HuH-7 (cell line): ENCODE data around the gene RBM14.
A peak's percentile ranks its signal among the peaks of the same experiment; 100 is the strongest.
"Not testable (repeated sequence)": the region's sequence is repeated elsewhere in the genome, so short reads cannot be mapped to it uniquely, and the experiment has no call there.

Experiments used
- DNase-seq: peaks from one replicate; pipeline ENCODE4 v3.0.0; 2011; ENCODE audit warnings: low spot score

The RBM14 gene, protein sequence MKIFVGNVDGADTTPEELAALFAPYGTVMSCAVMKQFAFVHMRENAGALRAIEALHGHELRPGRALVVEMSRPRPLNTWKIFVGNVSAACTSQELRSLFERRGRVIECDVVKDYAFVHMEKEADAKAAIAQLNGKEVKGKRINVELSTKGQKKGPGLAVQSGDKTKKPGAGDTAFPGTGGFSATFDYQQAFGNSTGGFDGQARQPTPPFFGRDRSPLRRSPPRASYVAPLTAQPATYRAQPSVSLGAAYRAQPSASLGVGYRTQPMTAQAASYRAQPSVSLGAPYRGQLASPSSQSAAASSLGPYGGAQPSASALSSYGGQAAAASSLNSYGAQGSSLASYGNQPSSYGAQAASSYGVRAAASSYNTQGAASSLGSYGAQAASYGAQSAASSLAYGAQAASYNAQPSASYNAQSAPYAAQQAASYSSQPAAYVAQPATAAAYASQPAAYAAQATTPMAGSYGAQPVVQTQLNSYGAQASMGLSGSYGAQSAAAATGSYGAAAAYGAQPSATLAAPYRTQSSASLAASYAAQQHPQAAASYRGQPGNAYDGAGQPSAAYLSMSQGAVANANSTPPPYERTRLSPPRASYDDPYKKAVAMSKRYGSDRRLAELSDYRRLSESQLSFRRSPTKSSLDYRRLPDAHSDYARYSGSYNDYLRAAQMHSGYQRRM

GRCh38 chr11:66616379-66617154, at the start of gene RBM14:
TSS of gene RBM14 (plus strand) at chr11:66616630. CDS start at chr11:66616721, 91 bp downstream.
- DNase-seq: peak; percentile 100

- DNase-seq: no peak
Measured at GRCh38 chr11:66567787-66568123, 48.7 kb upstream of the RBM14 start.

- peak; percentile 100 for DNase-seq
Measured at GRCh38 chr11:66568124-66568916, 48.1 kb upstream of the RBM14 start, which contains the start of gene CTSF. TSS of gene CTSF (minus strand) at chr11:66568606. CDS start at chr11:66568486, 120 bp downstream.

- no peak for DNase-seq
Measured at GRCh38 chr11:66569076-66569475, 47.4 kb upstream of the RBM14 start.

DNA sequence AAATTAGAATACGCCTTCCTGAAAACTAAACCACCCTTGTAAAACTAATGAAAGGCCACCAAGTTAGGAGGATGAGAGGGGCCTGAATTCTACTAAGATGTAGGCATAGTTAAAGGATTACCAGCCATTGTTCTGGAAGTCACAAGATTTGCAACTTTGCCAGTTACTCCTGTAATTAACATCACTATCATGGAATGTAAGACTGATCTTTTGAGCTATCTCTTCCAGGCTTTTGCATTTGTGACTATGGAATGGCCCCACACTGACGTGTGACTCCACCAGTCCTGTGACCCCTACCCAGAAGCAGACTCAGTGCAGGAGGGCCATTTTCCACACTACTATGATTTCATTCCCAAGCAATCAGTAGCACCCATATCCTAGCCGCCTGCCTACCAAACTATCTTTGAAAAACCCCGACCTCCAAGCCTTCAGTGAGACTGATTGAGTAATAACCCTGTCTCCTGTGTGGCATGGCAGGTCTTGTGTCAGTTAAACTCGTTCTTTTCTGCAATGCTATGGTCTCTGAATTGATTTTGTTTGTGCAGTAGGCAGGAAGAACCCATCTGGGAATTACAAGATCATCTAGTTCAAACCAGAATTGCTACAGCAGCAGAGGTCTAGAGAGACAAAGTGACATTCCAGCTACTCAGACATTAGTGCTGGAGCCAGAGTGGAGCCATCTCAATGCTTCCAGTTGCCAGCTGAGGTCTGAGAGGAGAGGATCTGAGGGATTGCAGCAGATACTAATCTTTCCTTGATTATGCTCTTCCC, 46.2 kb upstream of the RBM14 start:
- DNase-seq: no peak

GRCh38 chr11:66570850-66571180, 45.6 kb upstream of the RBM14 start:
- no peak for DNase-seq

DNA sequence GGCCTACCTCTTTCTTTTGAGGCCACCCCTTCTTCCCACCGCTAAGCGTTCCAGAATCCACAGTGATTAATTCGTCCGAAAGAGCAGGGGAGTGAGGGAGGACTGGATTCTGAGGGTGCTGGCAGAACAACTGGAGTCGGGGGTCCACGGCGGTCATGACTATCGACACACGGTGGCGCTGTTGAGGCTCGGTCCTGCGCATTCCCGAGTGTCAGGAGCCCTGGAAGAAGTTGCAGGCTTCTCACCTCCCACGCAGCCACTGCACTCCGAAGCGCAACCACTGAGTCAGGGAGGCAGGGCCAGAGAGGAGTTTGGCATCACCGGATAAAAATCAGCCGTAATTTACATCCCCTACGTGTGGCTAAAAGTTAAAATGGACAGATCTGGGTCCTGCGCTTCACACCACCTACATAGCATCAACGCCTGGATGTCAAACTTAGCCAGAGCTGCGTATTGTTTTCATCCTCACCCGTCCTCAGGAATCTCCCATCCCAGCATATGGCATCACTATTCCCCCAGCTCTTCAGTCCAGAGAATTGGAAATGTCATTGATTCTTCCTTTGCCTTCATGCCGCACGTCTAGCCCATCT, 37.3 kb upstream of the RBM14 start:
- peak; percentile 100 for DNase-seq

DNA sequence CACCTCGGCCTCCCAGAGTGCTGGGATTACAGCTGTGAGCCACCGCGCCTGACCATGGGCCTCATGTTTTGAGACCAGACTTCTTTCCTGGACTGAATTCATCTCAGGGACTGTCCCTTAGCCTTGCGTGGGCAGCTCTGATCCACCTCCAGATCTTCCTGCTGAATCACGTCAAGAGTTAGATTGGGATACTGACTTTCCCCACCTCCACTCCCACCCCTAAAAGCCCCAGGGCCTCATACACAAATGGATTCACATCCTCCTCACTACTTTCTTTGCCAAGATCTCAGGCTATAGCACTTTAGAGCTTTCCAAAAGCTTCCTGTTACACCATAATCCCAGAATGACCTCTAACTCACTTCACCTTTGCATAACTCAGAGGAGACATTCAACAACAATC, 35.6 kb upstream of the RBM14 start:
- DNase-seq: no peak

DNA sequence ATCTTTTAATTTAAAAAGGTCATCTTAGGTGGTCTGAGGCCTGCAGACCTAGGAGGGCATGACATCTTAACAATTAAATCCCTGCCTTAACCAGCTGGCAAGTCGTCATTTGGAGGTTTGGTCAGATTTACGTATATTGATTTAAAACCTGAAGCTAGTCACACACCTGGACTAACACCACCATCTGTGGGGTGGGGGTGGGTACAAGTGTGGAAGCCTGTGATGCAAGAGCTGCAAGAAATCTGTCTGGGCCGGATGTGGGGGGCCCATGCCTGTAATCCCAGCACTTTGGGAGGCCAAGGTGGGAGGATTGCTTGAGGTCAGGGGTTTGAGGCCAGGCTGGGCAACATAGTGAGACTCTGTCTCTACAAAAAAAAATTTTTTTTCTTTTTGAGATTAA, 35.2 kb upstream of the RBM14 start:
- DNase-seq: no peak

DNA sequence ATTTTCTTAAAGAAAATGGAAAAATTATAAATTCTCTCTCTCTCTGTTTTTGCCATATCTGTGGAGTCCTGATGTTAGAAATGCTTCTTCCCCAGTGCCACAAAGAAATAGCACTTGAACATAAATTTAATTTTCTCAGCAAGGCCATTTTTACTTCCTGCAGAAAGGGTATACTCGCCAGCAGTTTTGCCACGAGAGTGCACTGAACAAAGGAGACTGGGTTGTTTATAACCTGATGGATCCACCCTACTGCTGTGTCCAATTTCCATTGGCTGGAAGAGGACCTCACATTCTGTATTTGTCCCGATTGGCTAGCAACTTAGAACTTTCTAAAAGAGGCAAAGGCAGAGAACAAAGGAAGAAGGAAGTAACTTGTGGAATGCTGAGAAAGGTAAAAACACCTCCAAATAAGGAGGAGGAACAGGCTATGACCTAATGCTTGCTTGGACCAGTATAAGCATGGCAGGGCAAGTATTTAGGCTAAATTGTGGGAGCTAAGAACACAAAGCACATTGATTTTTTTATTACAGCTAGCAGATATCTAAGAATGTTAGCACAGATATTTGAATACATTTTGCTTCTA, 33.8 kb upstream of the RBM14 start:
- not testable (repeated sequence) for DNase-seq

GRCh38 chr11:66585447-66585846, 31.0 kb upstream of the RBM14 start:
- DNase-seq: not testable (repeated sequence)

DNA sequence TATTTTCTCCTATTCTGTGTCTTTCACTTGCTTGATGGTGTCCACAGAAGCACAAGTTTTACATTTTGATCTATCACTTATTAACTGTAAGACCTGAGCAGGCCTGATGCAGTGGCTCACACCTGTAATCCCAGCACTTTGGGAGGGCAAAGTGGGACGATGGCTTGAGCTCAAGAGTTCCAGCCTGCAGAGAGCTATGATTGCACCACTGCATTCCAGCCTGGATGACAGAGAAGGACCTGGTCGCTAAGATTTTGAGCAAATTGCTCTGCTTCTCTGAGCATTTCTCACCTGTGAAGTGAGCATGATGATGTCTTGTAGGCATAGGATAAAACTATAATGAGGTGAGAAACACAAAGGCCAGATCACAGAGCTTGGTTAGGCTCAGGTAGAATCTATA, 30.3 kb upstream of the RBM14 start:
- DNase-seq: no peak

DNA sequence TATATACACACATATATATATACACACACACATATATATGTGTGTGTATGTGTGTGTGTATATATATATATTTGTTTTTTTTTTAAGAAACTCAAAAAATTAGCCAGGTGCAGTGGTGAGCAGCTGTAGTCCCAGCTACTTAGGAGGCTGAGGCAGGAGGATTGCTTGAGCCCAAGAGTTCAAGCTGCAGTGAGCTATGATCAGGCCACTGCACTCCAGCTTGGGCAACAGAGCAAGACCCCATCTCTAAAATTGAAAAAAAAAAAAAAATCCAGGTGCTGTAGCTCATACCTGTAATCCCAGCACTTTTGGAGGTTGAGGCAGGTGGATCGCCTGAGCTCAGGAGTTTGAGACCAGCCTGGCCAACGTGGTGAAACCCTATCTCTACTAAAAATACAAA, 27.1 kb upstream of the RBM14 start:
- not testable (repeated sequence) for DNase-seq

GRCh38 chr11:66589996-66590675, 26.3 kb upstream of the RBM14 start:
- DNase-seq: no peak

GRCh38 chr11:66591175-66591574, 25.3 kb upstream of the RBM14 start:
- DNase-seq: peak; percentile 84

- DNase-seq: peak; percentile 100
Measured at GRCh38 chr11:66592457-66593302, 23.8 kb upstream of the RBM14 start, which contains the start of the genes CCDC87 and CCS. TSS of gene CCDC87 (minus strand) at chr11:66593063. CDS start at chr11:66593015, 48 bp downstream. TSS of gene CCS (plus strand) at chr11:66593185. CDS start at chr11:66593262, 77 bp downstream.

DNA sequence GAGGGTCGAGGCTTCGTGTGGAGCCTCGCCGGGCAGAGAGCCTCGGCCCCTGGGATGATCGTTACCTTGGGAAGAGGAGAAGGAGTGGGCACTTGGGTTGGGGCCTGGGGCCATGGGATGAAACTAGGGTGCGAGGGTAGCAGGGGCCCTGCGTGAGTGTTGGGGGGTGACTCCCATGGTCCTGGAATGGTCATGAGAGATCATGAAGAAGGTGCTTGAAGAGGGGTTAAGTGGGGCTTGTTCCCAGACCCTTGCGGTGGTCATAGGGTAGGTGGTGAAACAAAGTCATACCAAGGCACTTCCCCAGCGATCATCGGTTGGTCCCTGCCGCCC, 23.2 kb upstream of the RBM14 start:
- DNase-seq: no peak

DNA sequence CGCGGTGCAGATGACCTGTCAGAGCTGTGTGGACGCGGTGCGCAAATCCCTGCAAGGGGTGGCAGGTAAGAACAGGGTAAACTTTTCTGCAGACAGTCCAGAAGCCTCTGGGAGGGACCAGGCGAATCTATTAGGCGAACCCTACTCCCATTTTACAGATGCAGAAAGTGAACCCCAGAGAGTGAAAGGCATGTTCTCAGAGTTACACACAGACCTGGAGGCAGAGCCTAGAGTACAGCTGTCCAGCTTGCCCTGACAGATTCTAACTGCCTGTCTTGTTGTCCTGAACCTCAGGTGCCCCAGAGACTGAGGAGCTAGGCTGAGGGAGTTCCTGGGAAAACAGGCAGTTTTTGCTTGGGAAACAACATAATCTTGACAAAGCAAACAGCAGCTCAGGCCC, 22.8 kb upstream of the RBM14 start:
- DNase-seq: peak; percentile 65
